H1 (cell line): Measurements from ENCODE around the gene PPP2R3B. TPM values are rescaled to one million over a fixed set of nuclear protein-coding genes. Genes with fewer than 3 reads are reported as not detected.

Source experiments
- CTCF ChIA-PET: fragments of 300-600 bp; sonication (Branson Sonifier 250); formaldehyde crosslinking; loops from one replicate; lab custom pipeline; 2021; ENCODE audit not compliant: partially characterized antibody; lab: Charles Lee
- POLR2A ChIA-PET: fragments of 300-600 bp; sonication (Branson Sonifier 250); formaldehyde crosslinking; loops from one replicate; lab custom pipeline; 2021; ENCODE audit warnings: inconsistent platforms; ENCODE audit not compliant: partially characterized antibody; lab: Charles Lee
- DNase-seq, 2 experiments: peaks; one replicate each; pipeline versions ENCODE4 v3.0.0 to v3.0.0-alpha.2; 2010 to 2022; ENCODE audit warnings: low spot score in 2 of 2, low read depth in 1 of 2, mixed read lengths in 1 of 2
- FAIRE-seq: peaks from 2 replicates; lab custom pipeline; 2011; peaks lifted over from hg19 to GRCh38; lab: Jason Lieb, UNC
- H2AFZ ChIP-seq: 2 replicates; pipeline ENCODE4 v1.8.1; 2012; ENCODE audit warnings: low read length, inconsistent platforms
- H2AK5ac ChIP-seq: 2 replicates; pipeline ENCODE4 v1.6.1; 2013; ENCODE audit warnings: low read depth, low read length
- H2BK120ac ChIP-seq: replicated peaks from 2 replicates; pipeline ENCODE3; 2013; ENCODE audit warnings: low read depth, low read length, inconsistent platforms
- H2BK12ac ChIP-seq: 2 replicates; pipeline ENCODE4 v1.6.1; 2013; ENCODE audit warnings: low read depth, low read length
- H2BK15ac ChIP-seq: 2 replicates; pipeline ENCODE4 v1.6.1; 2013; ENCODE audit warnings: low read length
- H2BK20ac ChIP-seq: 2 replicates; pipeline ENCODE4 v1.6.1; 2013; ENCODE audit warnings: low read length
- H2BK5ac ChIP-seq: 2 replicates; pipeline ENCODE4 v1.6.1; 2013; ENCODE audit warnings: low read depth, low read length
- H3K14ac ChIP-seq: 2 replicates; pipeline ENCODE4 v1.6.1; 2013; ENCODE audit warnings: inconsistent platforms; ENCODE audit not compliant: insufficient read length
- H3K18ac ChIP-seq: 2 replicates; pipeline ENCODE4 v1.6.1; 2013; ENCODE audit warnings: low read length; ENCODE audit errors: extremely low read depth
- H3K23ac ChIP-seq: 2 replicates; pipeline ENCODE4 v1.6.1; 2013; ENCODE audit warnings: inconsistent platforms; ENCODE audit not compliant: insufficient read length
- H3K23me2 ChIP-seq: 2 replicates; pipeline ENCODE4 v1.6.1; 2013; ENCODE audit warnings: low read depth, low read length
- H3K27ac ChIP-seq: 2 replicates; pipeline ENCODE4 v1.6.1; 2011; ENCODE audit warnings: low read depth, low read length, inconsistent platforms
- H3K27me3 ChIP-seq, 4 experiments: replicated peaks in 1 of 4; 1 replicate in 1 of 4; 2 replicates in 3 of 4; pipeline versions ENCODE4 v1.6.1 to v1.8.1; 2011 to 2013; ENCODE audit warnings: low read length in 3 of 4, mild to moderate bottlenecking in 3 of 4, inconsistent platforms in 2 of 4, mixed read lengths in 2 of 4, moderate library complexity in 1 of 4; ENCODE audit not compliant: control insufficient read depth in 3 of 4, insufficient read depth in 3 of 4; ENCODE audit errors: extremely low read depth in 1 of 4
- H3K36me3 ChIP-seq, 4 experiments: 2 replicates each; pipeline versions ENCODE4 v1.6.1 to v1.8.1; 2011 to 2013; ENCODE audit warnings: mild to moderate bottlenecking in 4 of 4, low read length in 3 of 4, moderate library complexity in 2 of 4, control low read depth in 1 of 4, inconsistent platforms in 1 of 4; ENCODE audit not compliant: insufficient read depth in 4 of 4, control insufficient read depth in 2 of 4
- H3K4ac ChIP-seq: replicated peaks from 2 replicates; pipeline ENCODE3; 2013; ENCODE audit warnings: low read length, low read depth, mixed read lengths, inconsistent platforms; ENCODE audit not compliant: insufficient read length
- H3K4me1 ChIP-seq, 4 experiments: replicated peaks in 1 of 4; 1 replicate in 1 of 4; 2 replicates in 3 of 4; pipeline versions ENCODE4 v1.6.1 to v1.8.1; 2011 to 2013; ENCODE audit warnings: low read length in 3 of 4, inconsistent platforms in 2 of 4, mixed read lengths in 1 of 4; ENCODE audit not compliant: insufficient read depth in 4 of 4, control insufficient read depth in 3 of 4
- H3K4me2 ChIP-seq, 2 experiments: 2 replicates each; pipeline versions ENCODE4 v1.6.1 to v1.8.1; 2011 to 2013; ENCODE audit warnings: low read depth in 2 of 2, low read length in 2 of 2, control low read depth in 1 of 2, inconsistent platforms in 1 of 2, mild to moderate bottlenecking in 1 of 2; ENCODE audit not compliant: insufficient read depth in 1 of 2
- H3K4me3 ChIP-seq, 4 experiments: fragments of 200-600, 300-600 bp in 1 of 4; sonication (generic), shearing (Covaris generic), sonication (Bioruptor Twin) in 1 of 4; 2 replicates each; pipeline versions ENCODE4 v1.5.1 to v1.8.1; 2011 to 2016; ENCODE audit warnings: low read length in 4 of 4, low read depth in 3 of 4, control low read depth in 2 of 4, inconsistent platforms in 2 of 4, mild to moderate bottlenecking in 2 of 4, mixed read lengths in 1 of 4, moderate library complexity in 1 of 4; ENCODE audit not compliant: insufficient read depth in 2 of 4; ENCODE audit errors: extremely low read depth in 1 of 4
- H3K56ac ChIP-seq: replicated peaks from 2 replicates; pipeline ENCODE3; 2013; ENCODE audit warnings: low read depth, mild to moderate bottlenecking, mixed read lengths, low read length, inconsistent platforms; ENCODE audit not compliant: insufficient read length
- H3K79me1 ChIP-seq: 2 replicates; pipeline ENCODE4 v1.6.1; 2013; ENCODE audit warnings: low read depth, low read length, control low read depth
- H3K79me2 ChIP-seq, 2 experiments: 2 replicates each; pipeline versions ENCODE4 v1.6.1 to v1.8.1; 2012 to 2013; ENCODE audit warnings: low read length in 2 of 2, mild to moderate bottlenecking in 2 of 2, inconsistent platforms in 1 of 2; ENCODE audit not compliant: insufficient read depth in 2 of 2, control insufficient read depth in 1 of 2
- H3K9ac ChIP-seq, 4 experiments: replicated peaks in 1 of 4; 1 replicate in 1 of 4; 2 replicates in 3 of 4; pipeline versions ENCODE4 v1.6.1 to v1.8.1; 2011 to 2013; ENCODE audit warnings: low read depth in 3 of 4, low read length in 3 of 4, control low read depth in 2 of 4, mild to moderate bottlenecking in 2 of 4, moderate library complexity in 2 of 4, inconsistent platforms in 1 of 4; ENCODE audit errors: extremely low read depth in 1 of 4
- H3K9me3 ChIP-seq, 2 experiments: 2 replicates each; pipeline versions ENCODE4 v1.6.1 to v1.8.1; 2012 to 2013; ENCODE audit warnings: mild to moderate bottlenecking in 2 of 2, moderate library complexity in 2 of 2, control low read depth in 1 of 2, inconsistent platforms in 1 of 2, low read depth in 1 of 2, low read length in 1 of 2, mixed read lengths in 1 of 2; ENCODE audit not compliant: insufficient read depth in 2 of 2
- H4K20me1 ChIP-seq, 2 experiments: replicated peaks in 1 of 2; 2 replicates each; pipeline versions ENCODE3 to v1.8.1; 2011 to 2013; ENCODE audit warnings: inconsistent platforms in 2 of 2, low read length in 2 of 2, mild to moderate bottlenecking in 1 of 2; ENCODE audit not compliant: insufficient read depth in 2 of 2, control insufficient read depth in 1 of 2
- H4K5ac ChIP-seq: 2 replicates; pipeline ENCODE4 v1.6.1; 2013; ENCODE audit warnings: low read length, low read depth, mixed read lengths, inconsistent platforms; ENCODE audit not compliant: insufficient read length
- H4K8ac ChIP-seq: 2 replicates; pipeline ENCODE4 v1.8.0; 2013; ENCODE audit warnings: mild to moderate bottlenecking, moderate library complexity, low read length, inconsistent platforms; ENCODE audit not compliant: insufficient read depth; ENCODE audit errors: extremely low read depth
- H4K91ac ChIP-seq: replicated peaks from 2 replicates; pipeline ENCODE3; 2013; ENCODE audit warnings: low read length, mixed read lengths, inconsistent platforms; ENCODE audit not compliant: insufficient read length
- CBX5 ChIP-seq: fragments of 300-800, 300-1000 bp; sonication (generic); IDR thresholded peaks from 2 replicates; pipeline ENCODE4 v1.7.1; 2016; ENCODE audit warnings: antibody characterized with exemption, low read length, low read depth
- CBX8 ChIP-seq: fragments of 300-800, 300-1000 bp; sonication (generic); IDR thresholded peaks from 2 replicates; pipeline ENCODE4 v1.7.1; 2016; ENCODE audit warnings: low read depth, low read length, borderline replicate concordance
- CREB1 ChIP-seq: IDR thresholded peaks from 2 replicates; pipeline ENCODE4 v1.6.1; 2012; ENCODE audit warnings: inconsistent platforms
- EGR1 ChIP-seq: IDR thresholded peaks from 2 replicates; pipeline ENCODE4 v1.6.1; 2011; ENCODE audit warnings: low read depth, low read length, borderline replicate concordance
- EP300 ChIP-seq, 2 experiments: IDR thresholded peaks; 1 replicate in 1 of 2; 2 replicates in 1 of 2; pipeline ENCODE4 v1.6.1; 2011 to 2012; ENCODE audit warnings: low read depth in 2 of 2, low read length in 2 of 2, mild to moderate bottlenecking in 2 of 2, borderline replicate concordance in 1 of 2, inconsistent platforms in 1 of 2, moderate library complexity in 1 of 2
- FOSL1 ChIP-seq: IDR thresholded peaks from 2 replicates; pipeline ENCODE4 v1.6.1; 2011; ENCODE audit warnings: mild to moderate bottlenecking, low read depth, low read length, moderate library complexity; ENCODE audit not compliant: insufficient read depth
- NRF1 ChIP-seq: IDR thresholded peaks from 2 replicates; pipeline ENCODE4 v1.6.1; 2011; ENCODE audit warnings: mild to moderate bottlenecking, low read depth, low read length, improper control_type of control experiment
- RAD21 ChIP-seq, 2 experiments: IDR thresholded peaks in 1 of 2; conservative IDR thresholded peaks in 1 of 2; 2 replicates each; pipeline ENCODE4 v1.6.1; 2011; ENCODE audit warnings: low read depth in 2 of 2, low read length in 2 of 2, improper control_type of control experiment in 1 of 2, inconsistent platforms in 1 of 2, mild to moderate bottlenecking in 1 of 2, moderate library complexity in 1 of 2
- SAP30 ChIP-seq: fragments of 300-600 bp; sonication (generic); IDR thresholded peaks from 2 replicates; pipeline ENCODE4 v1.7.1; 2012; ENCODE audit warnings: low read length, moderate library complexity, mild to moderate bottlenecking, inconsistent platforms; ENCODE audit not compliant: insufficient read depth, insufficient replicate concordance
- SP4 ChIP-seq: IDR thresholded peaks from 2 replicates; pipeline ENCODE4 v1.6.1; 2012; ENCODE audit warnings: low read length, inconsistent platforms
- TEAD4 ChIP-seq: IDR thresholded peaks from 2 replicates; pipeline ENCODE4 v1.6.1; 2012; ENCODE audit warnings: low read depth, low read length, inconsistent platforms, mixed read lengths
- WGBS, 2 experiments: shearing (Covaris generic) in 1 of 2; methylation state at CpG; one replicate each; pipeline versions ENCODE4 v1.1.6 to v1.1.7; 2013 to 2015; ENCODE audit warnings: low lambda C conversion rate in 2 of 2, mixed read lengths in 2 of 2, inconsistent platforms in 1 of 2, low coverage in 1 of 2, missing lambda C conversion rate in 1 of 2; ENCODE audit not compliant: insufficient replicate concordance in 2 of 2, insufficient coverage in 1 of 2, insufficient read length in 1 of 2; ENCODE audit errors: extremely low coverage in 1 of 2, missing lambda C conversion rate in 1 of 2; 5-methylcytosine and 5-hydroxymethylcytosine counted together
- polyA plus RNA-seq, 7 experiments: library from polyadenylated mRNA; depleted of rRNA in 3 of 7; stranded (reverse) in 5 of 7; unstranded in 2 of 7; fragments of >200 nt in 5 of 7; fragments of 200-250 nt in 2 of 7; gene quantifications; 1 replicate in 5 of 7; 2 replicates in 1 of 7; 4 replicates in 1 of 7; pipeline versions ENCODE4 v1.2.1 to v1.2.3, GENCODE V29; 2011 to 2013; ENCODE audit warnings: missing spikeins in 2 of 7, mixed read lengths in 2 of 7
- total RNA-seq: library from RNA; stranded (reverse); fragmentation: NEBNext Ultra II Directional; extraction: Animal tissue kit (Norgen Biotek cat#: 25700); gene quantifications from 2 replicates; pipeline ENCODE4 v1.2.1, GENCODE V29; 2021
- TF ChIP-seq, protein P1 (sequence below): IDR thresholded peaks from 2 replicates; pipeline ENCODE4 v1.6.1; 2011; ENCODE audit warnings: low read length, improper control_type of control experiment
- TF ChIP-seq, protein P2 (sequence below): IDR thresholded peaks from 2 replicates; pipeline ENCODE4 v1.6.1; 2012; ENCODE audit warnings: inconsistent platforms

The PPP2R3B gene
- total and polyA plus RNA-seq, 2 of the 8 experiments (the other 6 are each of a cell fraction or from before 2014, with no cell fraction given), result 47.6 to 86.7 TPM

- no peak overlapping the region for H3K4me3 ChIP-seq
- ChIA-PET CTCF (no interaction called here), POLR2A (no interaction called here)
- no peak overlapping the region for H2AK5ac ChIP-seq
- H3K4me2 ChIP-seq, result no peak overlapping the region
- H3K27ac ChIP-seq, result no peak overlapping the region
- H3K4me1 ChIP-seq, result no peaks in the 10 kb centered on the region
- no peak overlapping the region for H3K23ac ChIP-seq
- no peak overlapping the region for H3K14ac ChIP-seq
- peaks cover 3 to 15% of the 10 kb centered on the region in 2 experiments for H4K20me1 ChIP-seq
- no peaks in the 10 kb centered on the region for H3K23me2 ChIP-seq
- H3K36me3 ChIP-seq, result peaks cover 19 to 69% (median 52%) of the 10 kb centered on the region in 4 experiments
- H3K27me3 ChIP-seq, result no peaks in the 10 kb centered on the region
- no peak overlapping the region for H2BK20ac ChIP-seq
- no peak overlapping the region for H2BK15ac ChIP-seq
- H3K18ac ChIP-seq, result no peak overlapping the region
- no peaks in the 10 kb centered on the region; a peak in 1 of 4 replicates for H3K9me3 ChIP-seq
- H3K9ac ChIP-seq, result no peak overlapping the region
- H3K56ac ChIP-seq, result no peak overlapping the region
- peaks cover 0 to 4% of the 10 kb centered on the region in 2 experiments; a peak in 1 of 4 replicates for H3K79me2 ChIP-seq
- no peak overlapping the region for H2AFZ ChIP-seq
- 88% methylated on average over 8 of the region's 8 CpGs; no CpG with 5 or more reads in 1 of the 2 experiments for WGBS, 2 experiments
- H2BK12ac ChIP-seq, result no peak overlapping the region
- H3K4ac ChIP-seq, result no peak overlapping the region
- peaks cover 2% of the 10 kb centered on the region; the same call in 1 of the 2 replicates for H3K79me1 ChIP-seq
- no peak overlapping the region for H2BK5ac ChIP-seq
- no peak overlapping the region for H4K8ac ChIP-seq
- no peak overlapping the region for H4K5ac ChIP-seq
- no peak overlapping the region for H2BK120ac ChIP-seq
- no peak overlapping the region for H4K91ac ChIP-seq
- FAIRE-seq, result no peak
- no peak for DNase-seq
- TF ChIP-seq, protein P1, sequence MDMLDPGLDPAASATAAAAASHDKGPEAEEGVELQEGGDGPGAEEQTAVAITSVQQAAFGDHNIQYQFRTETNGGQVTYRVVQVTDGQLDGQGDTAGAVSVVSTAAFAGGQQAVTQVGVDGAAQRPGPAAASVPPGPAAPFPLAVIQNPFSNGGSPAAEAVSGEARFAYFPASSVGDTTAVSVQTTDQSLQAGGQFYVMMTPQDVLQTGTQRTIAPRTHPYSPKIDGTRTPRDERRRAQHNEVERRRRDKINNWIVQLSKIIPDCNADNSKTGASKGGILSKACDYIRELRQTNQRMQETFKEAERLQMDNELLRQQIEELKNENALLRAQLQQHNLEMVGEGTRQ, result no peak
- TF ChIP-seq SAP30 (no peak), RAD21 (IDR thresholded peaks at IDR 0.05 in 1 of 2, conservative IDR thresholded peaks at IDR 0.05 in 1 of 2; ENCODE audit: low read depth in 2 of 2, low read length in 2 of 2) (no peak), SP4 (no peak), FOSL1 (no peak), NRF1 (no peak), CBX5 (no peak), CREB1 (no peak), EP300 (IDR thresholded peaks at IDR 0.05; ENCODE audit: borderline replicate concordance in 1 of 2, low read depth in 2 of 2, low read length in 2 of 2) (no peak), EGR1 (no peak), TEAD4 (no peak), CBX8 (no peak)
- TF ChIP-seq, protein P2, sequence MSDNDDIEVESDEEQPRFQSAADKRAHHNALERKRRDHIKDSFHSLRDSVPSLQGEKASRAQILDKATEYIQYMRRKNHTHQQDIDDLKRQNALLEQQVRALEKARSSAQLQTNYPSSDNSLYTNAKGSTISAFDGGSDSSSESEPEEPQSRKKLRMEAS, result no peak
Observed at GRCh38 chrX:300334-300733, 86.4 kb downstream of the PPP2R3B start.
